Small intestine (tissue), 7 donors: ENCODE data around the gene EDEM1. TPM values are rescaled to one million over a fixed set of nuclear protein-coding genes. Genes with fewer than 3 reads are reported as not detected.
"Not testable (repeated sequence)": the region's sequence is repeated elsewhere in the genome, so short reads cannot be mapped to it uniquely, and the experiment has no call there.

ENCODE experiments used
- DNase-seq, 2 donors: peaks; one replicate each; pipeline versions ENCODE4 v3.0.0 to v3.0.0-alpha.2; 2013
- FAIRE-seq: peaks from 2 replicates; lab custom pipeline; 2012; peaks lifted over from hg19 to GRCh38; lab: Jason Lieb, UNC
- H3K27ac ChIP-seq, 3 donors: one replicate each; pipeline ENCODE4 v1.5.1; 2013; ENCODE audit warnings: low read length in 2 of 3, mild to moderate bottlenecking in 2 of 3, control low read depth in 1 of 3, inconsistent platforms in 1 of 3, low read depth in 1 of 3, moderate library complexity in 1 of 3
- H3K27me3 ChIP-seq, 3 donors: one replicate each; pipeline ENCODE4 v1.6.1; 2013; ENCODE audit warnings: low read length in 3 of 3, inconsistent platforms in 1 of 3; ENCODE audit not compliant: control insufficient read depth in 3 of 3, insufficient read depth in 3 of 3
- H3K36me3 ChIP-seq, 3 donors: one replicate each; pipeline ENCODE4 v1.6.1; 2013; ENCODE audit warnings: low read length in 3 of 3, inconsistent platforms in 1 of 3, low read depth in 1 of 3, mild to moderate bottlenecking in 1 of 3, moderate library complexity in 1 of 3; ENCODE audit not compliant: control insufficient read depth in 3 of 3, insufficient read depth in 2 of 3
- H3K4me1 ChIP-seq, 3 donors: one replicate each; pipeline ENCODE4 v1.6.1; 2013; ENCODE audit warnings: low read length in 2 of 3, inconsistent platforms in 1 of 3, low read depth in 1 of 3, mild to moderate bottlenecking in 1 of 3, moderate library complexity in 1 of 3; ENCODE audit not compliant: control insufficient read depth in 3 of 3, insufficient read depth in 2 of 3
- H3K4me3 ChIP-seq, 3 donors: one replicate each; pipeline ENCODE4 v1.5.1; 2013; ENCODE audit warnings: low read length in 3 of 3, control low read depth in 1 of 3, inconsistent platforms in 1 of 3, low read depth in 1 of 3, mild to moderate bottlenecking in 1 of 3, moderate library complexity in 1 of 3
- H3K9me3 ChIP-seq, 2 donors: one replicate each; pipeline ENCODE4 v1.6.1; 2013; ENCODE audit warnings: low read depth in 1 of 2, low read length in 1 of 2; ENCODE audit not compliant: control insufficient read depth in 2 of 2, insufficient read depth in 1 of 2
- WGBS, 3 donors: extraction: QIAGEN DNeasy Blood & Tissue Kit; methylation state at CpG; one replicate each; pipeline ENCODE4 v1.1.7; 2013; 5-methylcytosine and 5-hydroxymethylcytosine counted together
- polyA plus RNA-seq, 4 donors: library from polyadenylated mRNA; stranded (reverse) in 3 of 4; unstranded in 1 of 4; fragments of 200-250 nt in 3 of 4; fragments of 120-200 nt in 1 of 4; gene quantifications; one replicate each; pipeline versions ENCODE4 v1.2.1 to v1.2.3, GENCODE V29; 2013
- donor health status: healthy with polysubstance abuse.
- donor health status: control.
- donor health status: control.
- donor health status: Bipolar disorder and iron deficiency.
- donor health status: healthy.

The EDEM1 gene
- polyA plus RNA-seq, 4 donors = 4.0 to 27.1 (median 9.1) TPM

DNA sequence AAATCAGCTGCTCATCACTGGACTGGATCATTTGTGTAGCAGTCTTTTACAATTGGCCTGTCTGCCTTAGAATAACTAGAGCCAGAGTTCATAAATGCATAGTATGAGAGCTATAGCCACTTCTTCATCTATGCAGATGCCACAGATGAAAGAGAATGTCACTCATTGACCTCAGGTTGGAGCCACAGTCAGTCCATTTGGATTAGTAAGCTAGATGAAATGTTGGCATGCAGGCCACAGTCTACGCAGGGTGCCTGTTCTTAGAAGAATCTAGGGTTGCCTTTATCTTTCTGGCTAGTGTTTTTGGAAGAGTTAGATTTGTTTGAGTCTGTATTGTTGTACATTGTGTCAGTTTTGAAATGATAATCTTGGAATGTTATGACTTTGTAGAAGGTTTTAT is 25.4 kb upstream of the EDEM1 start:
- no peak for FAIRE-seq
- H3K27me3 ChIP-seq = no peaks in the 10 kb centered on the region
- no peaks in the 10 kb centered on the region for H3K36me3 ChIP-seq
- H3K4me3 ChIP-seq = no peak overlapping the region
- no peak for DNase-seq
- H3K4me1 ChIP-seq = peaks cover 0 to 5% (median 2%) of the 10 kb centered on the region in 3 donors
- H3K9me3 ChIP-seq = no peaks in the 10 kb centered on the region
- H3K27ac ChIP-seq = no peak overlapping the region
- WGBS, 3 donors = 82 to 97% (median 88%) methylated on average over 1 of the region's 1 CpG

DNA sequence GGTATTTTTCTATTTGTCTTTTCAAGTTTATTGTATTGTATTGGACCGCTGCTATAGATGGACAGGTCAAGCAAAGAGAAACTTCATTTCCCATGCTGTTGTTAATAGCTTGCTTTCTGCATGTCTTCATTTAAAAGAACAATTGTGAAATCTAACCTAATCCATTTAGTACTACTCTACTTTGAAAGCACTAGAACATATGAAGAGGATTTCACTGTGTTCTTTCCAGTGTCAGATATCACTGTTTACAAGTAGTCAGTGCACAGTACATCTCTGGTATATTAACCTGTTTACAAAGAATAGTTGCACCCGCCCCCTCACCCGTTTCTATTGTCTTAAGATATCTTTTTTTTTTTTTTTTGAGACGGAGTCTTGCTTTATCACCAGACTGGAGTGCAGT is 21.8 kb upstream of the EDEM1 start:
- H3K27ac ChIP-seq = no peak overlapping the region
- no peak overlapping the region for H3K4me3 ChIP-seq
- WGBS, 3 donors = 89 to 90% (median 89%) methylated on average over 4 of the region's 4 CpGs
- peaks cover 0 to 4% (median 2%) of the 10 kb centered on the region in 3 donors for H3K4me1 ChIP-seq
- H3K36me3 ChIP-seq = peaks cover 0 to 2% (median 0%) of the 10 kb centered on the region in 3 donors
- FAIRE-seq (no peak), DNase-seq (no peak)
- H3K9me3 ChIP-seq = no peaks in the 10 kb centered on the region
- no peaks in the 10 kb centered on the region for H3K27me3 ChIP-seq

DNA sequence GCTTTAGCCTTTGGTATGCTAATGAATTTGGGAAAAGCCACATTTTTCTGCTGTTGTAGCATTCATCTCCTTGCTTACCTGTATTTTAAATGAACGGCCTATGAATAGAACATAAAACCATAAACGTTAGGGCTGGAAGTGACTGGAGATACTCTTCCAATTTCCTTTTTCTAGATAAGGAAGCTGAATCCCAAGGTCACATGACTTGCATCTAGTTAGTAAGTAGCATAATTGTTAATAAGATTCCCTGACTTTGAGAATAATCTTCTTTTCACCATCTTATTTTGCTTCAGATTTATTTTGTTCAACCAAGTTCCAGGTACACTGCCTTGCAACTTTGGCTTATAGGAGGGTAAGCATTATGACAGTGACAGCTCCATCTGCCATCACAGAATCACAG is 20.7 kb upstream of the EDEM1 start:
- no peak for FAIRE-seq
- no peak overlapping the region for H3K4me3 ChIP-seq
- peaks cover 0 to 3% (median 0%) of the 10 kb centered on the region in 3 donors for H3K4me1 ChIP-seq
- no peak overlapping the region for H3K27ac ChIP-seq
- 49 to 62% (median 51%) methylated on average over 2 of the region's 2 CpGs for WGBS, 3 donors
- no peaks in the 10 kb centered on the region for H3K9me3 ChIP-seq
- no peaks in the 10 kb centered on the region for H3K27me3 ChIP-seq
- H3K36me3 ChIP-seq = peaks cover 0 to 7% (median 0%) of the 10 kb centered on the region in 3 donors
- no peak for DNase-seq

DNA sequence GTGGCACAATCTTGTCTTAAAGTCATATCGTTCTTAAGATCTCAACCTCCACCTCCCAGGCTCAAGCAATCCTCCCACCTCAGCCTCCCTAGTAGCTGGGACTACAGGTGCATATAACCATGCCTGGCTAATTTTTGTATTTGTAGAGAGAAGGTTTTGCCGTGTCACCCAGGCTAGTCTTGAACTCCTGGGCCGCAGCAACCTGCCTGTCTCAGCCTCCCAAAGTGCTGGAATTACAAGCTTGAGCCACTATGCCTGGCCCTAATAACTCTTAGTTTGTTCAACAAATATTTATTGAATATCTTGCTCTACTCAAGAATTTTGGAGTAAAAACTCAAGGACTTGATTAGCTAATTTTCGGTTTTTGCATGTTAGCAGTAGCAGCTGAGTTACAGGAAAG is 19.4 kb upstream of the EDEM1 start:
- no peak overlapping the region for H3K27ac ChIP-seq
- no peaks in the 10 kb centered on the region for H3K27me3 ChIP-seq
- no peak for FAIRE-seq
- no peaks in the 10 kb centered on the region for H3K4me1 ChIP-seq
- no peaks in the 10 kb centered on the region for H3K9me3 ChIP-seq
- WGBS, 3 donors = 88 to 95% (median 94%) methylated on average over 4 of the region's 4 CpGs
- H3K4me3 ChIP-seq = no peak overlapping the region
- DNase-seq = no peak
- peaks cover 0 to 9% (median 4%) of the 10 kb centered on the region in 3 donors for H3K36me3 ChIP-seq

DNA sequence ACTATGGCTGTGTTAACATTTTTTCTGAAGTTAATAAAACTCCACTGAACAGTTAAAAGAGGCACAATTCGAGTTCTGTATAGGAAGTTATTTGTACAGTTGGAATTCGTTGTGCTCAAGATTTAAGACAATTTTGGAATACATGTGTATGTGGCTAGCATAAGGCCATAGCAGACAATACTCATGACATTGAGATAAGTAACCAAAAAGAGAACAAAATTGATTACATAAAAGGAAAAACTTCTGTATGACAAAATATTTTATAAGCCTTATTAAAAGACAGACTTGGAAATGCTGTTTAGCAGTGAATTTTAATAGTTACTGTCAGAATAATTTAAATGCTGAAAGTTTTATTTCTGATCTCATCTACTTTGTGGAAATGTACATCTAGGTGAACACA is 17.7 kb upstream of the EDEM1 start:
- no peak for DNase-seq
- Histone ChIP-seq H3K4me1 (no peaks in the 10 kb centered on the region), H3K27ac (no peak overlapping the region), H3K27me3 (no peaks in the 10 kb centered on the region), H3K9me3 (no peaks in the 10 kb centered on the region), H3K4me3 (no peak overlapping the region), H3K36me3 (peaks cover under 1 to 15% (median 5%) of the 10 kb centered on the region in 3 donors)
- WGBS, 3 donors = 56 to 72% (median 65%) methylated on average over 2 of the region's 2 CpGs
- FAIRE-seq = no peak

DNA sequence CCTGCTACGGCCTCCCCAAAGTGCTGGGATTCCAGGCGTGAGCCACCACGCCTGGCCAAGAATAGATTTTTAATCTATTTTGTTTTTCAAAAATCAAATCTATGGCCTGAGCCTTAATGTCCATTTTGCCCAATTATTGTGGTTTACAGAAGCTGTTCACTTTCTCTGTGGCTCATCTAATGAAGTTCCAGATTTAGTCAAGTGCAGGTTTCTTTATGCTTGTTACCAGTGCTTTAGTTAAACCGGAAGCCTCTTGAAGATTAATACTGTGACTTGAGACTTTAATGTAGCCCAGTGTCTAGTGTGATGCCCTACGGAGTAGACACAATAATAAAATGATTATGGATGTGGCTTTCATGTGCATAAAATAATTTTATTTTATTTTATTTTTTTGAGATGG is 16.5 kb upstream of the EDEM1 start:
- no peaks in the 10 kb centered on the region for H3K27me3 ChIP-seq
- no peaks in the 10 kb centered on the region for H3K9me3 ChIP-seq
- FAIRE-seq (no peak), DNase-seq (no peak)
- H3K36me3 ChIP-seq = peaks cover 3 to 17% (median 9%) of the 10 kb centered on the region in 3 donors
- H3K27ac ChIP-seq = no peak overlapping the region
- H3K4me3 ChIP-seq = no peak overlapping the region
- H3K4me1 ChIP-seq = no peaks in the 10 kb centered on the region
- WGBS, 3 donors = 82 to 93% (median 90%) methylated on average over 5 of the region's 5 CpGs

DNA sequence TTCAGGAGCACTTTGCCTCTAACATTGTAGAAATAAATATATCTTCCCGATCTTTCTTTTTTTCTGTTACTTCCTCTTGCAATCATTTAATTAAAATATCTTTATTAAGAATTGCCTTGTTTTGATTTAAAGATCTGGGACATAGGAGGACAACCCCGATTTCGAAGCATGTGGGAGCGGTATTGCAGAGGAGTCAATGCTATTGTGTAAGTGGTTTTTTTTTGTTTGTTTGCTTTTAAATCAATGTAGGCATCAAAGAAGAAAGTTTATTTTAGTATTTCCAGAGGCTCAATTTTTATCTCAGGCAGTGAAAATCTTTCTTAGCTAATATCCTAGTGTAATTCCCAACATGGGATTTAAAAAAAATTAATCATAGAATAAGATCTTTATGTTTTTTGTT is 15.5 kb upstream of the EDEM1 start:
- Histone ChIP-seq H3K4me1 (no peaks in the 10 kb centered on the region), H3K27ac (no peak overlapping the region), H3K9me3 (no peaks in the 10 kb centered on the region), H3K27me3 (no peaks in the 10 kb centered on the region), H3K4me3 (no peak overlapping the region), H3K36me3 (peaks cover 3 to 22% (median 9%) of the 10 kb centered on the region in 3 donors)
- DNase-seq (no peak), FAIRE-seq (no peak)
- 96 to 98% (median 97%) methylated on average over 4 of the region's 4 CpGs for WGBS, 3 donors

DNA sequence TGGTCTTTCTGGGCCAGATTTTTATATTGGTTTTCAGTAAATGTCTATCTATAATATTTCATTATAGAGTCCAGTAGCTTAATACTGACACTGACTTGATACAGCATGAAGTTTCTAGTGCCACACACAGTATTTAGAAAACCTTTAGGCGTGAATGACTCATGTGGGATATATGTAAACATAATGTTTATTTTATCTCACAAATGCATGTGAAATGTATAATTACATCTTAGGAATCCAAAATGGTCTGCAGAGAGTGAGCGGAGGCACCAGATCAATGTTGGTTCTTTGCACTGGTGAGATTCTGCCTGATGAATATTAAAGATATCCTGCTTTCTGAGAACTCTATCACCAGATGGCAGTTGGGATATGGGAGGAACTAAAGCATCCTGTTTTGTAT is 8.5 kb upstream of the EDEM1 start:
- not testable (repeated sequence) for FAIRE-seq, H3K4me3 ChIP-seq, DNase-seq, H3K27ac ChIP-seq, H3K27me3 ChIP-seq, H3K9me3 ChIP-seq, H3K4me1 ChIP-seq
- WGBS, 3 donors = 97% methylated on average over 2 of the region's 2 CpGs
- peaks cover 9 to 15% (median 10%) of the 10 kb centered on the region in 3 donors for H3K36me3 ChIP-seq

DNA sequence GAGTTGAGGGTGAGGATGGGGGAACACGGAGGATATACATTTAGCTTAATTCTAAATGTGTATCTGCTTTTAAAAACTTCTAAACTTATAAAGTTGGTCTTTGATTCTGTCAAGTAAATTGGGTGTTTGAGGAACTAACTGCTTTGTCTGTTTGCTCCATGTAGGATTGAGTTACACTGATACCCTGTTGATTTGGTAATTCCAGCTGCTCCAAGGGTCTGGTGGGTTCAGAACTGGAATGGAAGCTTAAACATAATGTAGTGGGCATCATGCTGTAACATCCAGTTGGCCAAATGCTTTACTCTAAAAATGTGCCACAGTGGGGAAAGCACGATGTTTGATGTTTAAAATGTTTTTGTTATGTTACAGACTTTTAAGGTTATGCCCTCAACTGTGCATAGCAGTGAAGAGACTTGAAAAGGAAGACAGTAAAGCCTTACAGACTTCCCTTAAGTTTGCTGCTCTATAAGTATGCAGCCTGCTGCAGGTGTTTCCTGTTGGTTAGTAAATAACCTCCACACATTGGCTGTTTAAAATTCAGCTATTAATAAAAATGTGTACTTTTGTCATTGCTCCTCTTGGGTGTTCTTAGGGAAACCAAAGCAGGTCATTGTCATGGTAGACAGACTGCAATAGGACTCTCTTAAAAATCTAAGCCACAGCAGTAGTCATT is 5.9 kb upstream of the EDEM1 start:
- Histone ChIP-seq H3K36me3 (peaks cover 5 to 7% (median 6%) of the 10 kb centered on the region in 3 donors), H3K4me3 (no peak overlapping the region), H3K27me3 (no peaks in the 10 kb centered on the region), H3K9me3 (no peaks in the 10 kb centered on the region), H3K27ac (peak overlapping the region in 1 of 3 donors; percentile 63), H3K4me1 (peaks cover 0 to 3% (median 0%) of the 10 kb centered on the region in 3 donors)
- WGBS, 3 donors = 74 to 98% (median 78%) methylated on average over 2 of the region's 2 CpGs
- DNase-seq (no peak), FAIRE-seq (no peak)
